IPS DF 19.7 (cell line): Measurements from ENCODE around the gene HSD3B2.

ENCODE experiments used
- DNase-seq: peaks from one replicate; pipeline ENCODE4 v3.0.0-alpha.2; 2013; ENCODE audit warnings: low read depth, low spot score

Gene HSD3B2

DNA sequence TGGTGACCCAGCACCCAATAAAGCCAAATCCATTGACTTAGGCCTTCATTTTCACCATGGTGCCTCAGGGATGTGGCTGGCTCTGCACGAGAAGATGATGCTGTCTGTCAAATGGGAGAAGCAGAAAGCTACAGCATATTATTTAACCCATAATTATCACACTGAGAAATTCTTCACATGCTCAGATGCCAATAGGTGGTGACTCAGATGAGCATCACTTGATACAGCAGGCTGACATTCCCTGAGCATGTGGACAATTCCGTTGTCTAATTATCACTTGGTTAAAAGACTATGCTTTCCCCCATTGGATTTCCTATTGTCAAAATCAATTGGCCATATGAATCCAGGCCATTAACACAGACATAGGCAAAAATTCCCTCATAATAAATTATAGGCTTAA, 48.0 kb downstream of the HSD3B2 start:
- no peak for DNase-seq

DNA sequence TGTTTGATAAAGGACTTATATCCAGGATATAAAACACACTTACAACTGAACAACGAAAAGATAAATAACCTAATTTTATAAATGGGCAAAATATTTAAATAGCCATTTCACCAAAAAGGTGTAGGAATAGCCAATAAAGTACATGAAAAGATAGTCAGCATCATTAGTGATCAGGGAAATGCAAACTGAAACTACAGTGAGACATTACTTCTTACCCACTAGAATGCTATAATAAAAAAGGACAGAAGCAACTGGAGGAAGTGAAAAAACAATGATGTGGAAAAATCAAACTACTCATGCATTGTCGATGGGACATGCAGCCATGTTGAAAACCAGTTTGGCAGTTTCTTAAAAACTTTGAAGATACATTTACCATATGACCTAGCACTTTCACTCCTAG, 48.6 kb downstream of the HSD3B2 start:
- no peak for DNase-seq

DNA sequence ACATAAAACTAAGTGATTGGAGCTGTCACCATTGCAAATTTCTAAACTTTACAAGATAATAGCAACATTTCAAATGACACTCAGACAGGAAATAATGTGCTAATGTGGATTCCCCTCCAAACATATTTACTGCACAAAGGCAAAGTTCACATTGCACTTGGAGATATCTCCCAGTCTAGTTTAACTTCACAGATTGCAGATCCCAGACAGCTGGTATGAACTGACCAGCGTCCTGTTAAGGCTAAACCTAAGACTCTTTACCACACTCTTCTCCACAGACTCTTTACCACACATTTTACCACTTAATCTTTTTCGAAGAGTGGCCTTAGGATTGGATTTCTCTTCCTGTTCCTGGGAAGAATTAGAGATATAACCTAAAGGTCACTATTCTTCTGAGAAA, 51.5 kb downstream of the HSD3B2 start:
- no peak for DNase-seq

DNA sequence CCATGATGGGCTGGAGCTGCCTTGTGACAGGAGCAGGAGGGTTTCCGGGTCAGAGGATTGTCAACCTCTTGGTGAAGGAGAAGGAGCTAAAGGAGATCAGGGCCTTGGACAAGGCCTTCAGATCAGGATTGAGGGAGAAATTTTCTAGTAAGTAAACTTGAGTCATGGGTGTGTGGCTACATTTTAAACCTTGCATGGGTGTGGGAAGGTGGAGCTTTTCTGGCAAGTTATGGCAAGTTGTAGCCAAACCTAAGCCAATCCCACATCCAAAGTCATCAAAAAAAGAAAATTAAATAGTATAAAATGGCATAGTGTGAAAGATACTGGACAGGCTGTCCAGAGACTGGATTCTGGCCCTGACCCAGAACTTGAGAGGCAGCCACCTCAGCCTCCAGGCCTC, 52.3 kb downstream of the HSD3B2 start:
- no peak for DNase-seq

DNA sequence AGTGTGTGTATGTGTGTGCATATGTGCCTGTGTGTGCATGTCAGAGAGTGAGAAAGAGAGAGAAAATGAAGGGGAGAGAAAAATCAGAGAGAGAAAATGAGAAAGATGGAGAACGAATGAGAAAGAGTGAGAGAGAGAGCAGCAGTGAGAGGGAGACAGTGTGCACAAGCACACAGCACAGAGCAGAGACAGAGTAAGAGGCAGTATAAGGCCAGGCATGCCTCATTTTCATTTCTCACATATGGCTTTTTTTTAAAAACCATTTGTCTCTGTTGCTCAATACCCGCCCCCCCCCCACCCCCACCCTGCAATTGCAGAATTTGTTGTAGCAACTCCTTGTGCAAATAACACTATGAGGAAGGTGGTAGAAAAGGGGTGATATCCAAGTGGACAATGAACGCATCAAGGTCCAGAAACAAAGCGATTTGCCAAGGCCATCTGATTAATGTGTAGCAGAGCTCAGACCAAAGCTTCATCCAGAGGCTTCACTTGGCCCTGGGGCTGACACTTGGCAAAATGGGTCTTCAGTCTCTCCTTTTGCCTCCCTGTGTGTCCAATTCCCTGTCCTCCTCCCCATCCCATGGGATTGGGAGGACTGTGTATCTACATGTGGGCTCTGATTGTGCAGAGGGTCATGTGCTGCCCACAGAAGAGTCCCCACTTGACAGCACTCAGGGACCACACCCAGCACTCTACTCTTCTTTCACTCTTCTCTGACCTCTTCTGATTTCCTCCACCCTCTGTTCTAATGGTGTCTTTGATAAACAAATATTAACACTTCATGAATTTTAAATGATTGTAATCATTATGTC, 53.1 kb downstream of the HSD3B2 start:
- no peak for DNase-seq

DNA sequence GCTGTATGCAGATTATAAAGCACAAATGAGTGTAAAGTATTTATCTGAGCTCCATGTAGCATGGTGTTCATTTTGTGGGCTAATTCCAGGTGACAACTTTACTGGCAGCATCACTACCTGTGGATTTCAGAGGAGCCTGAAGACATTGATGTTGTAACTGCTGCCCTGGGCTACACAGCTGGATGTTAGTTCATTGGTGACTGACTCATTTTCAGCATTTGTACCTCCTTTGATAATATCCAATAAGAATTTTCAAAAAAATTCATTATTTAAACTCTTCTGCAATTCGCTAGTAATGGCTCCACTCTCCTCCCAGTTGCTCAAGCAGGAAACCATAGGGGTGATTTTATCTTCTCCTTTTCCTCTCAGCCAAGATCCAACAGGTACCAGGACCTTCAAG, 54.8 kb downstream of the HSD3B2 start:
- no peak for DNase-seq

DNA sequence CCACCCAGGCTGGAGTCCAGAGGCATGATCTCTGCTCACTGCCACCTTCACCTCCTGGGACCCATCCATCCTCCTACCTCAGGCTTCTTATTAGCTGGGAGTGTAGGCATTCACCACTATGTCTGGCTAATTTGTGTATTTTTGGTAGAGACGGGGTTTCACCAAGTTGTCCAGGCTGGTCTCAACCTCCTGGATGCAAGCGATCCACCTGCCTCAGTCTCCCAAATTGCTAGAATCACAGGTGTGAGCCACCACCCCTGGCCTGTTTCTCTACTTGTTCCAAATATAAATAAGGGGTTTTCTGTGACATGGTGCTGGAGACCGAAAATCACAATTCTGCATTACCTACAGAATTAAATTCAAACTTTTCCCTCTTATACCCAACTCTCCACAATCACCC, 55.4 kb downstream of the HSD3B2 start:
- no peak for DNase-seq

DNA sequence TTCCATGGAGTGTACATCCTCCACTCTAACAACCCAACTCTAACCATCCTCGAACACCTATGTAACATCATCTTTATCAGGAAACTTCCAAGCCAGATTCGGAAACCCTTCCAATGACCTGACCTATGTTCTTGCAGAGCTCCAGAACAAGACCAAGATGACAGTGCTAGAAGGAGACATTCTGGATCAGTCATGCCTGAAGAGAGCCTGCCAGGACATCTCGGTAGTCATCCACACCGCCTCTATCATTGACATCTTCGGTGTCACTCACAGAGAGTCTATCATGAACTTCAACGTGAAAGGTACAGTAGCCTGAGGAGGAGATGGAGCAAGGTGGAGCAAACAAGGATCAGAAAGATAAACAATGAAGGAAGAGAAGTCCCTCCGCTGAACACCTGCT, 56.0 kb downstream of the HSD3B2 start:
- DNase-seq: no peak

DNA sequence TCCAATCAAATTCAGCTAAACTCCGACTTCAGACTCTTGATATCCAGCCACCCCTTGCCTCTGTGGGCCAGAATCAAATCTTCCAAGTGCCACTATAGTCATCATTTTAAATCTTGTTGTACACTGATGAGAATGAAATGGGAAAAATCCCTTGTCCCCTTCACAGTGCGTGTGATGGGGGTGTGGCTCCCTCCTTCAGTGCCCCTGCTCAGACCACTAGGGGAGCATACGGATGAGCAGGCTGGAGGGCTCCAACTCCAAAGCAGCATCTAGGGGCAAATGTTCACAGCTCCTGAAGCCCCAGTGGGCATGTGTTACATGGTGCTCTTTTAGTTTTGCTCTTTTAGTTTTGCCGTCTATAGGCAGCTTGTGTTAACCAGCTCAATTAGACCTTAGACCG, 56.6 kb downstream of the HSD3B2 start:
- DNase-seq: no peak

DNA sequence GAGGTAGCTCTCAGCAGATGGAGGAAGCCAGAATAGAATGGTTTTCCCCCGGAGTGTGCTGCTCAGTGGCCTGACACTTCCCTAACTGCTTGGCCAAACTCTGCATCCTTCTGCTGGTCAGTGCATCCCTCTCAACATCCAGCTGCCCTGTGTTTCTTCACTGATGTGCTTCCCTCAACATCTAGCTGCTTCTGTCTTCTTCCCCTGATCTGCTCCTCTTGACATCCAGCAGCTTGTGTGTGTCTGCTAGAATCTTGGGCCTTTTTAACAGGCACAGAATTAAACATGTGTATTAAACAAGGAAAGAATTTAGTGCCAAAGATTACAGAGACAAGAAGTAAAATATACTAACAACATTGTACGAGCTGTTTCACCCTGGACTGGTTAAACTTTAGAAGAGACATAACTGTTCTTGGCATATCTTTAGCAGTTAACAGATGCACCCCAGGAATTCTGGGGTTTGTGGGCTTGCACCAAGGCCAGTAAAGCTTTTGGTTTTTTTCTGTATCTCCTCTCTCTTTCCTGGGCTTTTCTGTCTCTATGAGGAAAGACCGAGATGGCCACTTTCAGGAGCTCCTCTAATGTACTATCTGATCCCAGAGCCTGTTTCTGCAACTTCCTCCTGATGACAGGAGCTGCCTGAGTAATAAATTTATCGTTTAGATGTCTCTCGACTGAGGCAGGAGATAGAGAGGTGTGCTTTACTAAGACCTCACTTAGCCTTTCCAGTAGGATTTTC, 57.3 kb downstream of the HSD3B2 start:
- DNase-seq: no peak
